GM12892 (cell line): ENCODE measurements around the gene KIAA0825.

Experiments
- POLR2A ChIP-seq: IDR thresholded peaks from 2 replicates; pipeline ENCODE4 v1.6.1; 2011; ENCODE audit warnings: low read depth, low read length, control low read depth
- TAF1 ChIP-seq: IDR thresholded peaks from 2 replicates; pipeline ENCODE4 v1.6.1; 2011; ENCODE audit warnings: low read depth, mild to moderate bottlenecking, control low read depth, low read length, borderline replicate concordance

DNA sequence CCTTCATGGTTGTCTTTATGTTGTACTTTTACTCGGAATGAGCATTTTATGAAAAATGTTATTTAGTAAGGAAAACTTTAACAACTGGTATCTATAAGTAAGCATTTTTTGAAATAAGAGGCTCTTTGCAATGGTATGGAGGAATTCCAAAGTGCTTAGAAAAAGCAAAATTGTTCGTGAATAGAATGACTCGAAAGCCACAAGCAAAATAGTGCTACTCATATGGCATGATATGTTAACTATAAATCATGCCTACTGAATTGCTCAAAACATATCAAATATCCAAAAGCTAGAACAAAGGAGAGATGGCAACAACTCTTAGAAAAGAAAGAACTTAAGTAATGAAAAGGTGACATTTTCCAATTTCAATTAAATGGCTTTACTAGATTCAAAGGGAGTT, 216.3 kb downstream of the KIAA0825 start:
- no peak for TF ChIP-seq TAF1
- no peak for TF ChIP-seq POLR2A
